Lower leg skin (tissue), 3 donors: ENCODE results near the gene IL10RA.

ENCODE experiments used
- CTCF ChIP-seq, 3 donors: fragments of 450-650 bp; IDR thresholded peaks; one replicate each; pipeline ENCODE4 v1.5.1; 2016; ENCODE audit warnings: antibody characterized with exemption in 3 of 3, mild to moderate bottlenecking in 3 of 3, moderate library complexity in 2 of 3
- POLR2A ChIP-seq, 2 donors: fragments of 450-650 bp; IDR thresholded peaks; one replicate each; pipeline ENCODE4 v1.6.1; 2016 to 2017; ENCODE audit warnings: antibody characterized with exemption in 2 of 2, mild to moderate bottlenecking in 1 of 2, moderate library complexity in 1 of 2

- TF ChIP-seq CTCF (IDR thresholded peaks at IDR 0.05) (no peak), POLR2A (IDR thresholded peaks at IDR 0.05) (no peak)
Measured at GRCh38 chr11:117983163-117983475, 3.1 kb upstream of the IL10RA start.
